Gastroesophageal sphincter (tissue), 4 donors: ENCODE data around the gene TELO2. TPM values are rescaled to one million over a fixed set of nuclear protein-coding genes. Genes with fewer than 3 reads are reported as not detected.

Source experiments
- ATAC-seq: fragments of 150-250 bp; one replicate; pipeline ENCODE4 v1.9.1; 2016; ENCODE audit warnings: mild to moderate bottlenecking, moderate library complexity
- H3K27ac ChIP-seq, 4 donors: fragments of 200-600 bp; sonication (generic) in 3 of 4; 1 replicate in 3 of 4; 2 replicates in 1 of 4; pipeline ENCODE4 v1.5.1; 2016 to 2019
- H3K27me3 ChIP-seq: fragments of 200-600 bp; sonication (generic); one replicate; pipeline ENCODE4 v1.5.1; 2019
- H3K36me3 ChIP-seq, 2 donors: fragments of 200-600 bp; sonication (generic); one replicate each; pipeline ENCODE4 v1.5.1; 2019; ENCODE audit warnings: control low read depth in 1 of 2
- H3K4me1 ChIP-seq, 3 donors: fragments of 200-600 bp; sonication (generic); 1 replicate in 2 of 3; 2 replicates in 1 of 3; pipeline ENCODE4 v1.5.1; 2016 to 2019; ENCODE audit warnings: control low read depth in 2 of 3
- H3K4me3 ChIP-seq, 2 donors: fragments of 200-600 bp; sonication (generic); one replicate each; pipeline ENCODE4 v1.5.1; 2019; ENCODE audit warnings: mild to moderate bottlenecking in 1 of 2, moderate library complexity in 1 of 2
- H3K9me3 ChIP-seq, 3 donors: fragments of 200-600 bp; sonication (generic); one replicate each; pipeline ENCODE4 v1.5.1; 2017 to 2019; ENCODE audit warnings: control low read depth in 2 of 3
- EP300 ChIP-seq: sonication (generic); formaldehyde crosslinking; IDR thresholded peaks from one replicate; pipeline ENCODE4 v1.6.1; 2017; ENCODE audit warnings: antibody characterized with exemption, mild to moderate bottlenecking
- POLR2A ChIP-seq, 2 donors: fragments of 450-650 bp; IDR thresholded peaks; one replicate each; pipeline ENCODE4 v1.6.1; 2017; ENCODE audit warnings: antibody characterized with exemption in 2 of 2, mild to moderate bottlenecking in 2 of 2, moderate library complexity in 1 of 2
- POLR2AphosphoS5 ChIP-seq: sonication (generic); formaldehyde crosslinking; IDR thresholded peaks from one replicate; pipeline ENCODE4 v1.6.1; 2017; ENCODE audit warnings: antibody characterized with exemption
- WGBS, 2 donors: methylation state at CpG; one replicate each; pipeline ENCODE4 v1.1.5; 2018; ENCODE audit warnings: low coverage in 1 of 2; 5-methylcytosine and 5-hydroxymethylcytosine counted together
- total RNA-seq, 4 donors: library from RNA; depleted of rRNA; stranded (reverse); fragments of >200 nt; gene quantifications; one replicate each; pipeline ENCODE4 v1.1.0, GENCODE V29; 2016
- TF ChIP-seq, protein P1 (sequence below), 4 experiments: fragments of 200-600 bp in 2 of 4; fragments of 450-650 bp in 2 of 4; sonication (generic) in 1 of 4; IDR thresholded peaks; one replicate each; pipeline ENCODE4 v1.5.1; 2017 to 2019; ENCODE audit warnings: antibody characterized with exemption in 4 of 4, mild to moderate bottlenecking in 2 of 4, moderate library complexity in 2 of 4

Gene TELO2
- total RNA-seq, 4 donors from 2014 or later: 10.9 to 33.9 (median 20.8) TPM

GRCh38 chr16:1506494-1507213 lies 13.5 kb downstream of the TELO2 start:
- no CpG with 5 or more reads among the region's 37 CpGs for WGBS, 2 donors
- ATAC-seq: no peak
- Histone ChIP-seq H3K27me3 (no peaks in the 10 kb centered on the region), H3K36me3 (peaks cover 0 to 89% of the 10 kb centered on the region in 2 donors), H3K4me3 (no peak overlapping the region), H3K27ac (no peak overlapping the region), H3K4me1 (peaks cover 0 to 23% (median 16%) of the 10 kb centered on the region in 3 donors), H3K9me3 (no peaks in the 10 kb centered on the region)
- no peak for TF ChIP-seq POLR2A (IDR thresholded peaks at IDR 0.05)
- TF ChIP-seq, protein P1, sequence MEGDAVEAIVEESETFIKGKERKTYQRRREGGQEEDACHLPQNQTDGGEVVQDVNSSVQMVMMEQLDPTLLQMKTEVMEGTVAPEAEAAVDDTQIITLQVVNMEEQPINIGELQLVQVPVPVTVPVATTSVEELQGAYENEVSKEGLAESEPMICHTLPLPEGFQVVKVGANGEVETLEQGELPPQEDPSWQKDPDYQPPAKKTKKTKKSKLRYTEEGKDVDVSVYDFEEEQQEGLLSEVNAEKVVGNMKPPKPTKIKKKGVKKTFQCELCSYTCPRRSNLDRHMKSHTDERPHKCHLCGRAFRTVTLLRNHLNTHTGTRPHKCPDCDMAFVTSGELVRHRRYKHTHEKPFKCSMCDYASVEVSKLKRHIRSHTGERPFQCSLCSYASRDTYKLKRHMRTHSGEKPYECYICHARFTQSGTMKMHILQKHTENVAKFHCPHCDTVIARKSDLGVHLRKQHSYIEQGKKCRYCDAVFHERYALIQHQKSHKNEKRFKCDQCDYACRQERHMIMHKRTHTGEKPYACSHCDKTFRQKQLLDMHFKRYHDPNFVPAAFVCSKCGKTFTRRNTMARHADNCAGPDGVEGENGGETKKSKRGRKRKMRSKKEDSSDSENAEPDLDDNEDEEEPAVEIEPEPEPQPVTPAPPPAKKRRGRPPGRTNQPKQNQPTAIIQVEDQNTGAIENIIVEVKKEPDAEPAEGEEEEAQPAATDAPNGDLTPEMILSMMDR (IDR thresholded peaks at IDR 0.05): no peak
- no peak for TF ChIP-seq EP300
- TF ChIP-seq POLR2AphosphoS5: no peak

- TF ChIP-seq POLR2A (IDR thresholded peaks at IDR 0.05) (no peak), POLR2AphosphoS5 (no peak), EP300 (no peak)
- TF ChIP-seq, protein P1 (IDR thresholded peaks at IDR 0.05): no peak
- ATAC-seq: no peak
- H3K4me1 ChIP-seq: peaks cover 0 to 23% (median 16%) of the 10 kb centered on the region in 3 donors
- WGBS, 2 donors: 60% methylated on average over 3 of the region's 24 CpGs; no CpG with 5 or more reads in 1 of the 2 donors
- H3K36me3 ChIP-seq: peaks cover 0 to 80% of the 10 kb centered on the region in 2 donors
- H3K27ac ChIP-seq: peak overlapping the region in 3 of 4 donors; percentile 69 to 74 (median 73)
- H3K4me3 ChIP-seq: no peak overlapping the region
- no peaks in the 10 kb centered on the region for H3K9me3 ChIP-seq
- no peaks in the 10 kb centered on the region for H3K27me3 ChIP-seq
Measured at GRCh38 chr16:1508494-1509187, 15.5 kb downstream of the TELO2 start.

GRCh38 chr16:1509307-1510221 lies 16.4 kb downstream of the TELO2 start:
- H3K9me3 ChIP-seq: peaks cover 0 to 7% (median 0%) of the 10 kb centered on the region in 3 donors
- H3K36me3 ChIP-seq: peaks cover 0 to 86% of the 10 kb centered on the region in 2 donors
- ATAC-seq: peak; percentile 78
- no peak overlapping the region for H3K4me3 ChIP-seq
- H3K27me3 ChIP-seq: no peaks in the 10 kb centered on the region
- peaks cover 0 to 23% (median 16%) of the 10 kb centered on the region in 3 donors for H3K4me1 ChIP-seq
- no peak for TF ChIP-seq POLR2A (IDR thresholded peaks at IDR 0.05)
- TF ChIP-seq POLR2AphosphoS5: no peak
- TF ChIP-seq EP300: no peak
- TF ChIP-seq, protein P1 (IDR thresholded peaks at IDR 0.05): no peak
- peak overlapping the region in 3 of 4 donors; percentile 69 to 74 (median 73) for H3K27ac ChIP-seq
- 33% methylated on average over 1 of the region's 44 CpGs; no CpG with 5 or more reads in 1 of the 2 donors for WGBS, 2 donors

GRCh38 chr16:1510272-1510671 lies 17.1 kb downstream of the TELO2 start:
- 79% methylated on average over 5 of the region's 10 CpGs; no CpG with 5 or more reads in 1 of the 2 donors for WGBS, 2 donors
- TF ChIP-seq, protein P1 (IDR thresholded peaks at IDR 0.05): no peak
- TF ChIP-seq EP300: no peak
- no peak for TF ChIP-seq POLR2AphosphoS5
- no peak for TF ChIP-seq POLR2A (IDR thresholded peaks at IDR 0.05)
- Histone ChIP-seq H3K9me3 (peaks cover 0 to 13% (median 0%) of the 10 kb centered on the region in 3 donors), H3K36me3 (peaks cover 0 to 84% of the 10 kb centered on the region in 2 donors), H3K4me1 (peaks cover 0 to 23% (median 16%) of the 10 kb centered on the region in 3 donors), H3K27ac (peak overlapping the region in 3 of 4 donors; percentile 69 to 74 (median 73)), H3K27me3 (no peaks in the 10 kb centered on the region), H3K4me3 (no peak overlapping the region)
- ATAC-seq: no peak
